NCI-H446 (cell line): Measurements from ENCODE around the gene SMIM1.
"Not testable (repeated sequence)": the region's sequence is repeated elsewhere in the genome, so short reads cannot be mapped to it uniquely, and the experiment has no call there.

Experiments
- DNase-seq, 2 experiments: peaks; one replicate each; lab custom pipeline; 2025; lab: John Stamatoyannopoulos, UW

The SMIM1 gene

GRCh38 chr1:3736708-3737107 lies 35.8 kb upstream of the SMIM1 start:
- DNase-seq = no peak

- DNase-seq = no peak
Measured at GRCh38 chr1:3738943-3739342, 33.6 kb upstream of the SMIM1 start.

GRCh38 chr1:3740042-3740441 lies 32.5 kb upstream of the SMIM1 start:
- DNase-seq = no peak

- DNase-seq = no peak
Measured at GRCh38 chr1:3740752-3741151, 31.8 kb upstream of the SMIM1 start.

- no peak for DNase-seq
Measured at GRCh38 chr1:3741566-3742438, 30.7 kb upstream of the SMIM1 start.

DNA sequence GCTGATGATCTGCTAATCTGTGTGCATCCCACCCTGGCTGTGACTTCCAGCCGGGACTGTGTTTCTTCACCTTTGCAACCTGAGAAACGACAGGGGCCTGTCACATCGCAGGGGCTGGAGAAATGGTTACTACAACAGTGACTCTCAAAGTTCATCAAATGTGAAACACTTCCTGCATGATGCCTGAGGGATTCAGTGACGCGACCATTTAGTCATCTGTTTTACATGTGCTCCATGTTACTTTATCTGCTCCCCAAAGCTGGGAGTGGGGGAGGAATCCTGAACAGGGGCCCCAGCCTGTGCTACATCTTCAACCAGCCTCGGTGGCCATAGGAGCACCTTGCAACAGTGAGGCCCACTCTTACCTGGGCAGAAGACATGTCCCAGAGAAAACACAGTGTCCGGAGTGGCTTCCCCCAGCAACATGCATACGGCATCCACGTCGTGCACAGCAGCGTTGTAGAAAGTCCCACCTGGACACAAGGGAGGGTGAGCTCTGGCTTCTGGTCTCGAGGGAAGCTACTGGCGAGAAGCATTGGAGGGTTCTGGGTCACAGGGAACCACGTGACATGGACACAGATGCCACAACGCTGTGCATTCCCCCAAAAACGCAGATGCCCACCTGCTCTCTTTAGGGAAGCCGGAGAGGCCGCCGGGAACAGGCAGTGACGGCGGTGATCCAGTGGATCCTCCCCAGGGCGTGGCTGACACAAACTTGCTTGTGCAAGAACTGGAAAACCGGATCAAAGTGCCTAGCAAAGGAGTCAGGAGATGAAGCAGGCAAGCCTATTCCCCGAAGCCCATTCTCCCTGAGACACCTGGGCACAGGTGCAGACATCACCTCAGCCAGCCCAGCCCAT lies 29.9 kb upstream of the SMIM1 start:
- DNase-seq = no peak

GRCh38 chr1:3743421-3743820 lies 29.1 kb upstream of the SMIM1 start:
- no peak for DNase-seq

DNA sequence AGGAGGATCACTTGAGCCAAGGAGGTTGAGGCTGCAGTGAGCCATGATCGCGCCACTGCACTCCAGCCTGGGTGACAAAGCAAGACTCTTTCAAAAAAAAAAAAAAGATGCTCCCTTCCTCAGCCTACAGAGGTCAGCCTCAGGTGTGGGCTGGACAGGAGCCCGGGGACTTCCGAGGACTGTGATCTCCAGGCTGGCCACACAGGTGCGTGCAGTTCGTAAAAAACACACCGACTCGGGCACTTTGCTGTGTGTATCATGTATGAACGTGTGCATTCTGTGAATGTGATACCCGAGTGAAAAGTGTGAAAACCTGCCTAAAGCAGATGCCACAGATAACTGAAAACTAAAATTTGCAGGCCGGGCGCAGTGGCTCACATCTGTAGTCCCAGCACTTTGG lies 28.7 kb upstream of the SMIM1 start:
- no peak for DNase-seq

- DNase-seq = no peak
Measured at GRCh38 chr1:3744646-3745045, 27.9 kb upstream of the SMIM1 start.

DNA sequence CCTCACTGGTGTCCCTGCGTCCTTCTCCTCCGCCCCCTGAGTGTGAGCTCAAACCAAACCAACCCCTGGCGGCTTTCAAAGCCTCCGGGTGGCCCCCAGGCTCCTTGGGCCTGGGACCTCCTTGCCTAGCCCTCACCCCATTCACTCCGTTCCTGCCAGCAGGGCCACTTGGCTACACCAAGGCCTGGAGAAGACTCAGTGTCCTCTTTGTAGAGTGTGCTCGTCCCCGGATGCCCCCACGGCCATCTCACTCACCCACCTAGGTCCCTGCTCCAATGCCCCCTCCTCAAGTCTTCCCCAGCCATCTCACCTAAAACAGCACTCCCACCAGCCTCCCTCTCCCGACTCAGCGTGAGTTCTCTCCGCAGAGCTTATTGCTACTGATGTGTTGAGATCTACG lies 27.5 kb upstream of the SMIM1 start:
- no peak for DNase-seq

DNA sequence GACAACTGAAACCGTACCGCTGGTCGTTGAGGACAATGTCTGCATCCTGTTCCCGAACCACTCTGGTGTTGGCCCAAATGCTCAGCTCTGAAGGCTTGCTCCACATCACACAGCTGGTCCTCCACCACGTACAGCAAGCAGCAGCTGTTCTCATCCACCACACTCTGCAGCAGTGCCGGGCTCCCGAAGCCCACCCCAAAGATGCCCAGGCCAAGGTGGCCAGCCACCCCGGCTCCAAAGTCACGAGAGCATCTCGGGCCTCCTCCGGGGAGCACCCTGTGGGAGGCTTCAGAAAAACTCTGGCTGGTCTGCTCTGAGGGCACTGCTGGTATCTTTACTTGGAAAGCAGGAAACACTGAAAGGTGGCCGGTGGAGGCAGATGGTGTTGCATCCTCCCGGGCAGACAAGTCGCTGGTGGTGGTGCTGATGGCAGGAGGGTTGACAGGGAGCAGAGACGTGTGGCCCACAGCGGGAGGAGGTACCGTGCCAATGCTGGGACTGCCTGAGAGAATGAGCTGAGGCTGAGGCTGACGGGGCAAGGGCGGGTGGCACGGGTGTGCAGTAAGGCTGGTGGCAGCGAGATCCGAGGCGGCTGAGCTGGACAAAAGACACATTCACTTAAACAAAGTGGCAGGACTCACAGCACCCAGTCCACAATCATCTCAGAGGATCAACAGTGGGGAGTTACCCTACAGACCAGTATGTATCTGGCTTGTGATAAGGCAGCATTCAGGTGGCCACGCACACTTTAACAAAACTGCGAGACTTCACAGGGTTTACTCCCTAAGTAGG lies 26.8 kb upstream of the SMIM1 start:
- no peak for DNase-seq

- DNase-seq = no peak
Measured at GRCh38 chr1:3746389-3746829, 26.1 kb upstream of the SMIM1 start.

DNA sequence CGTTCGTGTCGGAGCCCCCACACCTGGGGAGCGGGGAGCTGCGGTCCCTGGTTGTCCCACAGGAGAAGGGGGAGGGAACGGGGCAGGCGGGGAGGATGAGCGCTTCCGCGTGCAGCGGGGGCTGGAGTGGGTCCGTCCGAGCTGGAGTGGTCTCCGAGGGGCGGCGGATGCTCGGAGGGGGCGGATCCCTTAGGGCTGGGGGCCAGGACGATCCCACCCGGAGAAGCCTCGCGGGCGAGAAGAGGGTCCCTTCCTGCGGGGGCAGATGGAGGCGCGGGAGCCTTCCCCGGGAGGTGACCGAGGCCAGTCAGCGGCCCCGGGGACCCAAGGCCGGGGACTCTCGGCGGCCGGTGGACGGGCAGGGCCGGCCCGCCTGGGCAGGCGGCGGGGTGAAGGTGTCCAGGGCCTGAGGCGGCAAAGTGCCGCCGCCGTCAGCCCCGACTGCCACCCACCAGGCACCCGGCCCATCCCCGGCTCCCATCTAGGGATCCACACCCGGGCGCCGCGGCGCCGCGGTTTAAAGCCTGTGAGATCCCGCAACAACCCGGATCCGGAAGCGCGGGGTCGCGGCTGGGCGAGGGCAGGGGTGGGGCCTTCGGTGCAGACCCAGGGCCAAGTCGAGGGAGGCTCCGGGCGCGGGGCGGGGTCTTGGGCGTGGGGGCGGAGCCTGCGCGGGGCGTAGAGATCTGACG lies 25.6 kb upstream of the SMIM1 start:
- DNase-seq = peak; percentile 75 to 92

GRCh38 chr1:3747522-3747848 lies 25.1 kb upstream of the SMIM1 start:
- no peak for DNase-seq

DNA sequence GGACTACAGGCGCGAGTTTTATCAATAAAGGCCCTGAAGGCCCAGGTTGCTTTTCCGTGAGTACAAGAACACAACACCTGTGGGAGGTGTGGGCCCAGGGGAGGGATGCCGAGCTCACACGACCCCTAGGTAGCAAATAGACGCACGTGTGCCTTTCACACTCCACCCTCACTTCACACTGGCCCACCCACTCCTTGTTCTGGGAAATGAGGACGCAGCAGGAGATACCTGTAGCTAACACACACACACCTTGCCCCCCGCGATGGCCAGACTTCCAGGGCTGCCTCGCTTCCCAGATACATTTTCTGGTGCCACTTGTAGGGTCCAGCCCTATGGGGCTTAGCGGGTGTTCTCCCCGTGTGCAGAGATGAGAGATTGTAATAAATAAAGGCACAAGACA lies 24.6 kb upstream of the SMIM1 start:
- no peak for DNase-seq

DNA sequence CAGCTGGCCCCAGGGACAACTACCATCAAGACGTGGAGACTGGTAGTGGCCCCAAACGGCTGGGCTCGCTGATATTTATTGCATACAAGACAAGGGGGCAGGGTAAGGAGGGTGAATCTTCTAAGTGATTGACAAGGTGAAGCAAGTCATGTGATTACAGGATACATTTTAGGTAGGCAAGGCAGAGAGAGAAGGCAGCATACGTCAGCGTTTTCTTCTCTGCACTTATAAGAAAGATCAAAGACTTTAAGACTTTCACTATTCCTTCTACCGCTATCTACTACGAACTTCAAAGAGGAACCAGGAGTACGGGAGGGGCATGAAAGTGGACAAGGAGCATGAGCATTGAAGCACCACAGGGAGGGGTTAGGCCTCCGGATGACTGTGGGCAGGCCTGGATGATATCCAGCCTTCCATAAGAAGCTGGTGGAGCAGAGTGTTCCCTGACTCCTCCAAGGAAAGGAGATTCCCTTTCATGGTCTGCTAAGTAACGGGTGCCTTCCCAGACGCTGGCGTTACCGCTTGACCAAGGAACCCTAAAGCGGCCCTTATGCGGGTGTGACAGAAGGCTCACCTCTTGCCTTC lies 24.1 kb upstream of the SMIM1 start:
- not testable (repeated sequence) for DNase-seq

DNA sequence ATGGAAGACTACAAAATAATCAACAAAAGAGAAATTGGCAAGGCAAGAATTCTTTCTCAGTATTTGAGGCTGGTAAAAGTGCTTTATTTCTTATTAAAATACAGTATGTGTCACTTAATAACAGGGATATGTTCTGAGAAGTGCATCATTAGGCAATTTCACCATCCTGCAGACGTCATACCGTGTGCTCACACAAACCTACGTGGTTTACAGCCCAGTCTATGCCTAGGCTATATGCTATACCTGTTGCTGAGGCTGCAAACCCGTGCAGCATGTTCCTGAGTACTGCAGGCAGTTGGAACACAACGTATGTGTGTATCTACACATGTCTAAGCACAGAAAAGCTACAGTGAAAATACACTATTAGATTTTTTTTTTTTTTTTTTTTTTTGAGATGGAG lies 23.0 kb upstream of the SMIM1 start:
- no peak for DNase-seq

GRCh38 chr1:3750741-3751140 lies 21.8 kb upstream of the SMIM1 start:
- DNase-seq = no peak

- DNase-seq = no peak
Measured at GRCh38 chr1:3752400-3752945, 20.1 kb upstream of the SMIM1 start, which contains the start of gene CCDC27. Gene CCDC27, plus strand, starts transcription at chr1:3752450. Its CDS starts 32 bp downstream, at chr1:3752482.

DNA sequence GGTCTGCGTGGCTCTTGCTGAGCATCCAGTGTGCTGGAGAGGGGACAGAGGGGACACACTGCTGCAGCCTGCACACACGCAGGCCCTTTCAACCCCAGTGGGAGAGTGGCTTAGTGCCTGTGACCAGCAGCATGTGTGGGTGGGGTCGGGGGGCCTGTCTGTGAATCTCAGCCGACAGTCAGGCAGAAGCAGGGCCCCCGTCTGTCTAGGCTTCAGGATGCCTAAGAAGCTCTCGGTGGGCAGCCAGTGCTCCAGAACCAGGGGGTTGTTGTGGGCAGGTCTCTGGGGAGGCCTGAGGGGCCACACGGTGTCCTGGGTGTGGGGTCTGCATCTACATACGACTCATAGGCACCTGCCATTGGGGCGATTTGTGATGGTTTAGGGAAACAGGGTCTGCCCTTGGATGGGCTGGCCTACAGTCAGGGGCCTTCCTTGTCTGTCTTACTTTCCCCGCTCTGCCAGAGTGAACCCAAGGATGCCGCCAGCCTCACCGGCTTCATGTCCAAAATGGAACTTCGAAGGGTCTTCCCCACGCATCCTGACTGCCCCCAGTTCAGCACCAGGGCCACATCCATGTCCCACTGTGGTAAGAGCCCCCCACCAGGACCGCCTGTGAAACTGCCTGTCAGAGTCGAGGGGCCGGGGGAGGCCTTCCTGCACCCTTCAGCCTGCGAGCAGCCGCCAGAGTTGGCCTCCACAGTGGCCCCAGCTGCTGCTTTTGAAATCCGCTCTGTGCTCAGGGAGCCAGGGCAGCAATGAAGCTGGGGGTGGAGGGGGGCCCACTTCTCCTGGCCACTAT lies 18.7 kb upstream of the SMIM1 start:
- no peak for DNase-seq
